Measurements from ENCODE around the gene DYNLL2.
A peak's percentile ranks its signal among the peaks of the same experiment; 100 is the strongest.

- no peak for TF ChIP-seq POLR2AphosphoS5 (IDR thresholded peaks at IDR 0.05; ENCODE audit: low read depth, low read length)
- TF ChIP-seq SIN3A (IDR thresholded peaks at IDR 0.05; ENCODE audit: borderline replicate concordance, insufficient read depth, low read length) = no peak
- peak; percentile 60 for TF ChIP-seq FOXP2 (optimal IDR thresholded peaks at IDR 0.05; ENCODE audit: borderline replicate concordance, extremely low read depth, extremely low read length, insufficient read depth)
Observed at GRCh38 chr17:58083491-58084316, 485 bp downstream of the DYNLL2 start.
